GM23248 (cell line): ENCODE results near the gene TEX51. TPM values are rescaled to one million over a fixed set of nuclear protein-coding genes. Genes with fewer than 3 reads are reported as not detected.

Source experiments
- DNase-seq: peaks from one replicate; pipeline ENCODE4 v3.0.0-alpha.2; 2015
- H2AFZ ChIP-seq: fragments of 200-600 bp; sonication (generic); 2 replicates; pipeline ENCODE4 v1.6.1; 2016; ENCODE audit warnings: antibody characterized with exemption
- H3F3A ChIP-seq: fragments of 200-600 bp; sonication (generic); 2 replicates; pipeline ENCODE4 v1.6.1; 2016; ENCODE audit warnings: mild to moderate bottlenecking, antibody characterized with exemption, mixed run types; ENCODE audit not compliant: insufficient read depth
- H3K27ac ChIP-seq: fragments of 200-600 bp; sonication (generic); 2 replicates; pipeline ENCODE4 v1.5.1; 2016; ENCODE audit warnings: mild to moderate bottlenecking
- H3K27me3 ChIP-seq: fragments of 200-600 bp; sonication (generic); replicated peaks from 2 replicates; pipeline ENCODE4 v1.6.1; 2016; ENCODE audit warnings: mild to moderate bottlenecking; ENCODE audit not compliant: insufficient read depth
- H3K36me3 ChIP-seq: fragments of 200-600 bp; sonication (generic); 2 replicates; pipeline ENCODE4 v1.6.1; 2016; ENCODE audit warnings: low read depth, mild to moderate bottlenecking
- H3K4me1 ChIP-seq: fragments of 200-600 bp; sonication (generic); 2 replicates; pipeline ENCODE4 v1.6.1; 2016; ENCODE audit warnings: mild to moderate bottlenecking; ENCODE audit not compliant: insufficient read depth
- H3K4me2 ChIP-seq: fragments of 200-600 bp; sonication (generic); one replicate; pipeline ENCODE4 v1.6.1; 2016; ENCODE audit warnings: mild to moderate bottlenecking; ENCODE audit not compliant: unreplicated experiment
- H3K4me3 ChIP-seq: fragments of 200-600 bp; sonication (generic); 2 replicates; pipeline ENCODE4 v1.5.1; 2016; ENCODE audit warnings: mild to moderate bottlenecking
- H3K79me2 ChIP-seq: fragments of 200-600 bp; sonication (generic); 2 replicates; pipeline ENCODE4 v1.6.1; 2016; ENCODE audit warnings: mild to moderate bottlenecking; ENCODE audit not compliant: insufficient read depth
- H3K9ac ChIP-seq: fragments of 200-600 bp; sonication (generic); 2 replicates; pipeline ENCODE4 v1.6.1; 2016; ENCODE audit warnings: mild to moderate bottlenecking
- H3K9me2 ChIP-seq: fragments of 200-600 bp; sonication (generic); 2 replicates; pipeline ENCODE4 v1.6.1; 2016; ENCODE audit warnings: mixed run types, mild to moderate bottlenecking, moderate library complexity; ENCODE audit not compliant: insufficient read depth
- H3K9me3 ChIP-seq: fragments of 200-600 bp; sonication (generic); one replicate; pipeline ENCODE4 v1.6.1; 2017; ENCODE audit warnings: low read depth
- H4K20me1 ChIP-seq: fragments of 200-600 bp; sonication (generic); 2 replicates; pipeline ENCODE4 v1.6.0; 2016; ENCODE audit not compliant: insufficient read depth
- EZH2 ChIP-seq: fragments of 200-600 bp; sonication (generic); IDR thresholded peaks from 2 replicates; pipeline ENCODE4 v1.6.1; 2018; ENCODE audit warnings: antibody characterized with exemption, mild to moderate bottlenecking; ENCODE audit not compliant: insufficient read depth, poor library complexity, severe bottlenecking
- EZH2phosphoT487 ChIP-seq: fragments of 200-600 bp; sonication (generic); IDR thresholded peaks from 2 replicates; pipeline ENCODE4 v1.6.1; 2018; ENCODE audit warnings: antibody characterized with exemption, moderate library complexity, mild to moderate bottlenecking, low read depth; ENCODE audit not compliant: insufficient read depth
- WGBS, 2 experiments: methylation state at CpG; one replicate each; pipeline ENCODE4 v1.1.6; 2015 to 2017; ENCODE audit warnings: low lambda C conversion rate in 2 of 2, low coverage in 1 of 2; ENCODE audit errors: missing lambda C conversion rate in 2 of 2; 5-methylcytosine and 5-hydroxymethylcytosine counted together
- in situ Hi-C: fragments of 300-500 bp; cut with MboI; formaldehyde crosslinking; loops from 2 replicates; pipeline ENCODE4 v1.15.0; 2020
- polyA plus RNA-seq: library from polyadenylated mRNA; unstranded; fragments of >200 nt; fragmentation: Nextera tagmentation; extraction: Ambion mirVana; gene quantifications from 2 replicates; pipeline ENCODE4 v1.2.1, GENCODE V29; 2016
- total RNA-seq: library from RNA; depleted of rRNA; stranded (reverse); fragments of >200 nt; shearing (Covaris generic); gene quantifications from 2 replicates; pipeline ENCODE4 v1.2.3, GENCODE V29; 2014

TEX51 gene
- total and polyA plus RNA-seq, 2 experiments from 2014 or later: not detected

DNA sequence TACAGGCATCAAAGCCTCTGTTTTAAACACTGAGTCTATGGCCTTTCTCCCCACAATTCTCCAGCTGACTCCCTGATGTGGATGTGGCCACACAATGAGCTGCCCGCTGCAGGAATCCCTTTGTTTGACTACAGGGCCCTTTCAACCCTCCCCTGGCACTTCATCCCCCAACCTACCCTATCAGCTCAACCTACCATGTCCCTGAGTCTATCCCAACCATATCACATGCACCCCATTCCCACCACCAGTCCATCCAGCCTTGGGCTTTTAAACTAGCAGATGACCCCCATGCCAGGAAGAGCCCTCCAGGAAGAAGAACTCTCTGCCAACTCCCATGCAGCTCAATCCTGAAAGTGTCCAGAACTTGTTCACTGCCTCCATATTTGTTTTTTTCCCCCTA, 46.9 kb upstream of the TEX51 start:
- no peak for DNase-seq
- H3K4me2 ChIP-seq: no peak overlapping the region
- no peaks in the 10 kb centered on the region for H3K79me2 ChIP-seq
- no peaks in the 10 kb centered on the region for H3K4me1 ChIP-seq
- no peaks in the 10 kb centered on the region for H3K9me3 ChIP-seq
- no peak overlapping the region for H3K9ac ChIP-seq
- no peaks in the 10 kb centered on the region for H3F3A ChIP-seq
- H3K4me3 ChIP-seq: no peak overlapping the region
- TF ChIP-seq EZH2 (no peak), EZH2phosphoT487 (no peak)
- in situ Hi-C loops: no loop called here
- no peaks in the 10 kb centered on the region for H4K20me1 ChIP-seq
- no peaks in the 10 kb centered on the region for H3K9me2 ChIP-seq
- H3K27me3 ChIP-seq: no peaks in the 10 kb centered on the region
- H3K27ac ChIP-seq: no peak overlapping the region
- H2AFZ ChIP-seq: no peak overlapping the region
- no peaks in the 10 kb centered on the region for H3K36me3 ChIP-seq
- 0 to 14% methylated on average over 1 of the region's 1 CpG for WGBS, 2 experiments

DNA sequence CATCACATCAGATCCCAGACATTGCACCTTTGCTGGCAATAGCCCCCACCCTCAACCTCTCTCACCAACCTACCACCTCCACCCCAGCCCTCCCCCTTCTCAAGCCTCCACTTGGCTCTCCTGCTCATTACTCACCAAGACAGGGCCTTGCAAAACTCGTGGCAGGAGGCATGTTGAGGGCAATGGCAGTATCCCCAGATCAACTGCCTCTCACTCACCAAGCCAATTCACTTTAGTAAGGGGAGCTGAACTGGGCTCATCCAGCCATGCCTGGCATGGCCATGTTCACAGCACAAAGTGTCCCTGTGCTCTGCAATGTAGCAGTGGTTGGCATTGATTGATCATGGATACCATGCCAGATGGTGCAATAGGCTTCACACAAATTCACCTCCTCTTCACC, 46.3 kb upstream of the TEX51 start:
- DNase-seq: no peak
- Histone ChIP-seq H3K27ac (no peak overlapping the region), H3K79me2 (no peaks in the 10 kb centered on the region), H3K9ac (no peak overlapping the region), H3K9me3 (no peaks in the 10 kb centered on the region), H3K4me3 (no peak overlapping the region), H3K4me2 (no peak overlapping the region), H3K36me3 (no peaks in the 10 kb centered on the region), H2AFZ (no peak overlapping the region), H4K20me1 (no peaks in the 10 kb centered on the region), H3K4me1 (no peaks in the 10 kb centered on the region), H3K27me3 (no peaks in the 10 kb centered on the region), H3F3A (no peaks in the 10 kb centered on the region), H3K9me2 (no peaks in the 10 kb centered on the region)
- TF ChIP-seq EZH2 (no peak), EZH2phosphoT487 (no peak)
- in situ Hi-C loops: no loop called here
- 0% methylated on average over 1 of the region's 1 CpG for WGBS, 2 experiments

DNA sequence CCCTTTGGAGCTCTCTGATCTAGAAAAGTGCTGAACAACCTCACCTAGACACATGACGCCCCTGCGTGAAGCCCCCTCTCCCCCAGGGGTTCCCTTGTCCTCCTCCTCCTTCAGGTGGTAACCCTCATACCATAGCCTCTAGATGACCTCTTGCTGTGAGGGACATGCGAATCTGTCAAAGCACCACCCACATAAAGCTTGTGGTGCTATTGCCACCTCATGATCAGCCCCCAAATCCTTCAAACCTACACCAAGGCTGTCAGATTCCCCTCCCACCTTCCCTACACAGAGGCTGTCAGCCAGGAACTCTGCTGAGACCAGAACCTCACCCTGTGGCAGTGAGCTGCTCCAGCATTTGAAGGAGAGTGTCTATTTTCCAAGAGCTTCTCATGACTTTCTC, 43.1 kb upstream of the TEX51 start:
- TF ChIP-seq EZH2phosphoT487 (no peak), EZH2 (no peak)
- H3K4me1 ChIP-seq: no peaks in the 10 kb centered on the region
- H3K4me3 ChIP-seq: no peak overlapping the region
- H3K9me2 ChIP-seq: no peaks in the 10 kb centered on the region
- H3F3A ChIP-seq: no peaks in the 10 kb centered on the region
- no peak overlapping the region for H2AFZ ChIP-seq
- in situ Hi-C loops: no loop called here
- no peaks in the 10 kb centered on the region for H4K20me1 ChIP-seq
- H3K27me3 ChIP-seq: no peaks in the 10 kb centered on the region
- no peaks in the 10 kb centered on the region for H3K79me2 ChIP-seq
- no peak for DNase-seq
- WGBS, 2 experiments: 14 to 28% methylated on average over 3 of the region's 3 CpGs
- no peak overlapping the region for H3K27ac ChIP-seq
- H3K4me2 ChIP-seq: no peak overlapping the region
- H3K36me3 ChIP-seq: no peaks in the 10 kb centered on the region
- H3K9me3 ChIP-seq: no peaks in the 10 kb centered on the region
- no peak overlapping the region for H3K9ac ChIP-seq

DNA sequence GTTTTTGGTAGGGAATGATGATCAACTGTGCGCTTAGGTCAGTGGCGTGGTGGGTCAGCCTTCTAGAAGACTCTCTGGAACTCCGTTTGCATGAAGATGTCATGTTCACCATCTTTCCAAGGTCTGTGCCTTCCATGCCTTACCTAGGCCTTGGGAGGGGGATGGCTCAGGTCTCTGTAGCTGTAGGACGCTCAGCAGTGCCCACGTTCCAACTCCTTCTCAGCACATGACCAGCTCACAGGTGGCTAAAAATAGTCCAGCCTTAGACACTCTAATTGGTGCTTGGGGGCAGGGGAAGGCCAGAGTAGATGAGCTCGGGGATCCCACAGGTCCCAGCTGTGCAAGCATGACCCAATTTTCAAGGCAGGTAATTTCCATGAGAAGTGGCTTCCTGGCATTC, 42.3 kb upstream of the TEX51 start:
- H3K36me3 ChIP-seq: no peaks in the 10 kb centered on the region
- H3F3A ChIP-seq: no peaks in the 10 kb centered on the region
- no peak for DNase-seq
- no peak overlapping the region for H3K4me3 ChIP-seq
- no peak for TF ChIP-seq EZH2
- TF ChIP-seq EZH2phosphoT487: no peak
- H3K4me1 ChIP-seq: no peaks in the 10 kb centered on the region
- no peaks in the 10 kb centered on the region for H3K9me3 ChIP-seq
- WGBS, 2 experiments: 33 to 39% methylated on average over 6 of the region's 6 CpGs
- no peaks in the 10 kb centered on the region for H3K9me2 ChIP-seq
- in situ Hi-C loops: no loop called here
- no peaks in the 10 kb centered on the region; the same call in 1 of the 2 replicates for H3K27me3 ChIP-seq
- H2AFZ ChIP-seq: no peak overlapping the region
- no peaks in the 10 kb centered on the region for H3K79me2 ChIP-seq
- H3K27ac ChIP-seq: no peak overlapping the region
- H3K4me2 ChIP-seq: no peak overlapping the region
- H3K9ac ChIP-seq: no peak overlapping the region
- no peaks in the 10 kb centered on the region for H4K20me1 ChIP-seq

DNA sequence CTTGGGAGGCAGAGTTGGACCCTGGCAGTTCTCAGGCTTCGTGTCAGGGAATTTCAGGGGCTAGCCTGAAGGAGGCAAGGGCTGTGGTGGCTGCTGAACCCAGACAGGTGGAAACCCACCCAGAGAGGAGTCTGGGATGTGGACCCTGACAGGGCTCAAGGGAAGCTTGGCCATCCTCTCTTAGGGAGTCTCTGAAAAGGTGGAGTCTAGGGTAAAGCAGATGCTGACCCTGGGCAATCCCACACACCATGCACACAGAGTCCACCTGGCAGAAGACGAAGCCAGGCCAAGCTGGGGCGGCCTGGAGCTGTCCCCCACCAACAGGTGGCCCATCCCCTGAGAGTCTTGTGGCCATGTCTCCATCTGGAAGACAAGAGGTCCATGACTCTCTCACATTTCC, 41.2 kb upstream of the TEX51 start:
- in situ Hi-C loops: no loop called here
- DNase-seq: no peak

More for the DNA sequence above, 41.2 kb upstream of the TEX51 start:
- no peak overlapping the region for H3K4me3 ChIP-seq
- 11 to 25% methylated on average over 3 of the region's 3 CpGs for WGBS, 2 experiments
- no peak overlapping the region for H2AFZ ChIP-seq
- H3K9ac ChIP-seq: no peak overlapping the region
- H3K27me3 ChIP-seq: no peaks in the 10 kb centered on the region; the same call in 1 of the 2 replicates
- no peaks in the 10 kb centered on the region for H3K79me2 ChIP-seq
- no peaks in the 10 kb centered on the region for H3K36me3 ChIP-seq
- H3K4me1 ChIP-seq: no peaks in the 10 kb centered on the region
- no peaks in the 10 kb centered on the region for H3K9me3 ChIP-seq
- no peak overlapping the region for H3K4me2 ChIP-seq
- TF ChIP-seq EZH2phosphoT487: no peak
- no peak for TF ChIP-seq EZH2
- H3K27ac ChIP-seq: no peak overlapping the region
- no peaks in the 10 kb centered on the region for H4K20me1 ChIP-seq
- no peaks in the 10 kb centered on the region for H3F3A ChIP-seq
- no peaks in the 10 kb centered on the region for H3K9me2 ChIP-seq
